ENCODE data around the gene ALDH8A1. TPM values are rescaled to one million over a fixed set of nuclear protein-coding genes. Genes with fewer than 3 reads are reported as not detected.

ALDH8A1 gene
- polyA plus RNA-seq, 2 of the 4 experiments (the other 2 are of a cell fraction), result 0.18 to 0.85 TPM

- Histone ChIP-seq H3K27ac (no peak overlapping the region), H3K4me3 (no peak overlapping the region), H3K4me2 (no peak overlapping the region), H3K9me3 (no peaks in the 10 kb centered on the region), H3K4me1 (no peaks in the 10 kb centered on the region)
- 85% methylated on average over 1 of the region's 1 CpG for WGBS (ENCODE audit: missing lambda C conversion rate)
- CTCF ChIA-PET, result interaction anchor here (0.6 to 1.0 kb wide), 2 partner anchors 34 to 80 kb away, joined by 3 read pairs; no protein-coding TSS in a partner anchor
- DNase-seq (ENCODE audit: low read depth in 1 of 2, low spot score in 1 of 2), result no peak
- no peak for ATAC-seq
- POLR2A ChIA-PET, result no interaction called here
- TF ChIP-seq CEBPB (IDR thresholded peaks at IDR 0.05), result no peak
- no peak for FAIRE-seq
Measured at GRCh38 chr6:134964451-134965203, 14.7 kb upstream of the ALDH8A1 start.

GRCh38 chr6:134962421-134962820 lies 12.5 kb upstream of the ALDH8A1 start:
- ChIA-PET CTCF (no interaction called here), POLR2A (no interaction called here)
- Histone ChIP-seq H3K27ac (no peak overlapping the region), H3K9me3 (no peaks in the 10 kb centered on the region), H3K4me1 (no peaks in the 10 kb centered on the region), H3K4me3 (no peak overlapping the region), H3K4me2 (no peak overlapping the region)
- DNase-seq (ENCODE audit: low read depth in 1 of 2, low spot score in 1 of 2), result no peak
- TF ChIP-seq MYC (IDR thresholded peaks at IDR 0.05; ENCODE audit: borderline replicate concordance, low read length), result no peak
- TF ChIP-seq PBX3 (IDR thresholded peaks at IDR 0.05), result no peak
- TF ChIP-seq ZFP36 (IDR thresholded peaks at IDR 0.05; ENCODE audit: borderline replicate concordance, partially characterized antibody), result no peak
- no peak for TF ChIP-seq HOXB5 (CRISPR knock-in tag; IDR thresholded peaks at IDR 0.05)
- TF ChIP-seq RNF2 (IDR thresholded peaks at IDR 0.05; ENCODE audit: borderline replicate concordance, low read depth), result no peak
- TF ChIP-seq CBX8 (IDR thresholded peaks at IDR 0.05), result no peak
- TF ChIP-seq CBX2 (IDR thresholded peaks at IDR 0.05; ENCODE audit: borderline replicate concordance, low read depth), result no peak
- no peak for TF ChIP-seq EHF (CRISPR knock-in tag; IDR thresholded peaks at IDR 0.05)
- TF ChIP-seq HES2 (IDR thresholded peaks at IDR 0.05), result no peak
- no peak for TF ChIP-seq FOSL2 (IDR thresholded peaks at IDR 0.05)
- TF ChIP-seq FOSL2 (CRISPR knock-in tag; IDR thresholded peaks at IDR 0.05), result no peak
- no peak for TF ChIP-seq ATOH8 (CRISPR knock-in tag; IDR thresholded peaks at IDR 0.05; ENCODE audit: low read depth)
- TF ChIP-seq CHD2 (IDR thresholded peaks at IDR 0.05; ENCODE audit: low read length, partially characterized antibody), result no peak
- no peak for FAIRE-seq
- no peak for ATAC-seq

GRCh38 chr6:134961366-134961765 lies 11.5 kb upstream of the ALDH8A1 start:
- H3K4me3 ChIP-seq, result no peak overlapping the region
- FAIRE-seq, result no peak
- no peaks in the 10 kb centered on the region for H3K9me3 ChIP-seq
- CTCF ChIA-PET, result no interaction called here
- no peak for DNase-seq (ENCODE audit: low read depth in 1 of 2, low spot score in 1 of 2)
- H3K27ac ChIP-seq, result no peak overlapping the region
- POLR2A ChIA-PET, result no interaction called here
- no peak overlapping the region for H3K4me2 ChIP-seq
- no peak for ATAC-seq
- WGBS (ENCODE audit: missing lambda C conversion rate), result 86% methylated on average over 3 of the region's 3 CpGs
- H3K4me1 ChIP-seq, result no peaks in the 10 kb centered on the region
- TF ChIP-seq CBX2 (IDR thresholded peaks at IDR 0.05; ENCODE audit: borderline replicate concordance, low read depth) (no peak), NR3C1 (IDR thresholded peaks at IDR 0.05) (no peak), EP300 (IDR thresholded peaks at IDR 0.05) (no peak), PHF8 (IDR thresholded peaks at IDR 0.05; ENCODE audit: borderline replicate concordance, low read depth) (no peak), ZC3H11A (IDR thresholded peaks at IDR 0.05) (no peak), E2F6 (IDR thresholded peaks at IDR 0.05; ENCODE audit: borderline replicate concordance, low read depth) (no peak), HOXB5 (CRISPR knock-in tag; IDR thresholded peaks at IDR 0.05) (no peak), FOSB (CRISPR knock-in tag; IDR thresholded peaks at IDR 0.05) (no peak), MAZ (IDR thresholded peaks at IDR 0.05; ENCODE audit: borderline replicate concordance, low read depth, low read length) (no peak), POLR2A (IDR thresholded peaks at IDR 0.05; ENCODE audit: low read length) (no peak), TP53 (CRISPR knock-in tag; IDR thresholded peaks at IDR 0.05) (no peak), JUNB (IDR thresholded peaks at IDR 0.05) (no peak), MAX (IDR thresholded peaks at IDR 0.05) (no peak), RAD21 (conservative IDR thresholded peaks at IDR 0.05 in 1 of 2, IDR thresholded peaks at IDR 0.05 in 1 of 2) (no peak), BCL3 (IDR thresholded peaks at IDR 0.05) (no peak), REST (IDR thresholded peaks at IDR 0.05) (no peak)

All from A549 (cell line).